Left ventricle myocardium inferior (tissue), 1 donor: ENCODE measurements around the gene LTB4R. TPM values are rescaled to one million over a fixed set of nuclear protein-coding genes. Genes with fewer than 3 reads are reported as not detected.
"Not testable (repeated sequence)": the region's sequence is repeated elsewhere in the genome, so short reads cannot be mapped to it uniquely, and the experiment has no call there.

ENCODE experiments used
- DNase-seq: peaks from one replicate; pipeline ENCODE4 v3.0.0-alpha.2; 2020
- H3K27ac ChIP-seq: fragments of 200-600 bp; replicated peaks from 2 replicates; pipeline ENCODE4 v1.8.0; 2021
- H3K27me3 ChIP-seq: fragments of 200-600 bp; 2 replicates; pipeline ENCODE4 v1.8.0; 2021; ENCODE audit warnings: low read depth
- H3K36me3 ChIP-seq: fragments of 200-600 bp; 2 replicates; pipeline ENCODE4 v1.8.0; 2021
- H3K4me1 ChIP-seq: fragments of 200-600 bp; 2 replicates; pipeline ENCODE4 v1.8.0; 2021
- H3K4me3 ChIP-seq: fragments of 200-600 bp; 2 replicates; pipeline ENCODE4 v1.8.0; 2021; ENCODE audit warnings: mild to moderate bottlenecking, moderate library complexity
- H3K9me3 ChIP-seq: fragments of 200-600 bp; replicated peaks from 2 replicates; pipeline ENCODE4 v1.8.0; 2021
- CTCF ChIP-seq: fragments of 200-600 bp; IDR thresholded peaks from 2 replicates; pipeline ENCODE4 v1.8.0; 2021; ENCODE audit warnings: antibody characterized with exemption, mild to moderate bottlenecking, borderline replicate concordance
- intact Hi-C: fragments of 100-400 bp; cut with micrococcal nuclease; formaldehyde crosslinking; loops from one replicate; pipeline ENCODE4 v1.11.0; 2022
- total RNA-seq: library from RNA; stranded (reverse); fragmentation: NEBNext Ultra II Directional; extraction: Animal tissue kit (Norgen Biotek cat#: 25700); gene quantifications from one replicate; pipeline ENCODE4 v1.2.1, GENCODE V29; 2021
- donor health status: DM: no; HTN: yes; CAD: no; lungs with severe emphysema.

LTB4R gene
- total RNA-seq, 1 donor from 2014 or later, result 1.8 TPM

DNA sequence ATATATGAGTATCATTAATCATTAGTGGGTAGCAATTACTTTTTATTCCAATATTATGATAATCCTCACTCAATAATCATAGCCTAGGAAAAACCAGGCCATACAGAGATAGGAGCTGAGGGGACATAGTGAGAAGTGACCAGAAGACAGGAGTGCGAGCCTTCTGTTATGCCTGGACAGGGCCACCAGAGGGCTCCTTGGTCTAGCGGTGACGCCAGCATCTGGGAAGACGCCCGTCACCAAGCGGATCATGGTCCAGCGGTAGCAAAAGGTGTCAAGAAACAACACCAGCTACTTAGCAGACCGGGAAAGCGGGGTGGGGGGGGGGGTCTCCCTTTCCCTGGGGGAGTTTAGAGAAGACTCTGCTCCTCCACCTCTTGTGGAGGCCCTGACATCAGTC, 16.6 kb downstream of the LTB4R start:
- H3K4me3 ChIP-seq, intact Hi-C loops, H3K9me3 ChIP-seq, H3K27me3 ChIP-seq: not testable (repeated sequence)
- peak; percentile 74 for TF ChIP-seq CTCF
- Histone ChIP-seq H3K4me1 (peaks cover 14% of the 10 kb centered on the region), H3K27ac (peak overlapping the region; percentile 30), H3K36me3 (peaks cover 17% of the 10 kb centered on the region)
- DNase-seq, result peak; percentile 65

- Histone ChIP-seq H3K27ac (no peak overlapping the region), H3K27me3 (peaks cover 18% of the 10 kb centered on the region), H3K9me3 (no peaks in the 10 kb centered on the region), H3K4me1 (peaks cover 22% of the 10 kb centered on the region), H3K4me3 (no peak overlapping the region), H3K36me3 (peaks cover 16% of the 10 kb centered on the region)
- intact Hi-C loops, result no loop called here
- no peak for TF ChIP-seq CTCF
- DNase-seq, result no peak
These were observed 17.9 kb downstream of the LTB4R start for GRCh38 chr14:24329073-24329663.

DNA sequence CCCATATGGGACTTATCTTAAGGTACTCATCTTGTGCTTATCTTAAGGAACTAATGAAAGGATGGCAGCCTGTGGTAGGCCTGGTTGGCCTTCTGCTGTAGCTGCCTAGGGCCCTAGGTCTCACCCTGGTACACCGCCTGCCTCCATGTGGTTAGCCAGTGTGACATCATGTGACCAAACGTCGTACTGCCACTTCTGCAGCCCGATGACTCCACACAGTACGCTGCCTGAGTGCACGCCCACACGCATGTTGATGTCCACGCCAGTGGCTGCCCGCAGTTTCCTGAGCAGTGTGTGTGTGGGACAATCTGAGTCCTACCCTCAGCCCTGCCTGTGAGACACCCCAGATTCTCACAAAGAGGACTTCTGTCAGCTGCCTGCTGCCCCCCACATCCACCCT, 18.4 kb downstream of the LTB4R start:
- no peak overlapping the region for H3K4me3 ChIP-seq
- H3K36me3 ChIP-seq, result peaks cover 16% of the 10 kb centered on the region
- H3K4me1 ChIP-seq, result peaks cover 27% of the 10 kb centered on the region
- H3K9me3 ChIP-seq, result no peaks in the 10 kb centered on the region
- H3K27ac ChIP-seq, result no peak overlapping the region
- TF ChIP-seq CTCF, result no peak
- intact Hi-C loops, result loop anchor here (5.0 kb wide), 1 partner anchor 108 kb away; no protein-coding TSS in a partner anchor
- H3K27me3 ChIP-seq, result peaks cover 24% of the 10 kb centered on the region
- DNase-seq, result no peak

DNA sequence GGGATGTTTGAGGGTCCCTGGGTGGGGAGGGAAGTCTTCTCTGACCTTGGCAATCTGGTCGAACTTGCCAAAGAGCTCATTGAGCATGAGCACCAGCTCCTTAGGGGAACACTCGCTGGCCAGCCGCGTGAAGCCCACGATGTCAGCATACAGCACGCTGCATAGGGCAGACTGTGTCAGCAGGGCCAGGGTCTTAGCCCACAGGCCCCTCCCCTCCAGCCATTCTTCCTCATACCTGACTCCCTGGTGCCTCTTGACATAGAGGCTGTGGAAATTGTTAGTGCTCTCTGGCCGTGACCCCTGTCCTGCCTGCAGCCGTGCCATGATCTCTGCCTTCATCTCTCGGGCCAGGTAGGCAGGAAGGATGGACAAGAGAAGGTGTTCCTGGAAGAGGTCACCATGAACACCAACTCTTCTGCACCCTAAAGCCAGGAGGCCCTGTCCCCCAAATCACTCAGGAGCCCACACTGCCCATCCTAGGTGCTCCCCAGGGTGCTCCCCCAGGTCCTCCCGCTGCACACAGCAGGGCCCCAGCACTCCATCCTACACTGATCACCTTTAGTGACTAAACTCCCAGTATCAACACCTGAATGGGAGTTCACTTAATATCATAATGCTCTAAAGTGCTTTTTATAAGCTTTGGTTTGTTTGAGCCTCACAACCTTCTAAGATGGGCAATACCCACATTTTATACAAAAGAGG, 19.8 kb downstream of the LTB4R start:
- intact Hi-C loops, result loop anchor here (5.0 kb wide), 1 partner anchor 106 kb away; no protein-coding TSS in a partner anchor

DNA sequence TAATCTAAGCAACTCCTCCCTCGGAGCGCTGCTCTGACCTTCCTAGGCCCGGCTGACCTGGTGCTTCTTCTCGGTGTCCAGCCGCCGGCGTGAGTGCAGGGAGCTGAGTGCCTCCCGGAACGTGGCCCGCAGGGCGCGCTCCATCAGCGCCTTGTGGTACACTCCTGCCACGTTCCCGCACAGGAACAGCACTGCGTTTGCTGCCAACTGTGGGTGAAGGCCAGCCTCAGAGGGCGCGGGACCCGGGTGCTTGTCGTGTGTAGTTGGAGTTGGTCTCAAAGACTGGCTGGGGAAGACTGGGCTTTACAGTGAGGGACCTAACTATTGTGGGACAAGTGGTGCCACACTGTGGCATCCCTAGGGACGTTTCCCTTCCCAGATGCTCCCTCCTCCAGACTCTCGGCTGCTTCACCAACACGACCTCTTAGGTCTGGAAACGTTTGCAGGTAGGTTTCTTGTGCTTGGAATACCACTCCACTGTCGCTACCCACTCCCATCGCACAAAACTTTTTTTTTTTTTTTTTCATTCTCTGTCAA, 20.5 kb downstream of the LTB4R start:
- no peak for TF ChIP-seq CTCF
- Histone ChIP-seq H3K9me3 (no peaks in the 10 kb centered on the region), H3K4me1 (peaks cover 40% of the 10 kb centered on the region), H3K36me3 (peaks cover 5% of the 10 kb centered on the region), H3K27ac (peak overlapping the region; percentile 95), H3K27me3 (peaks cover 45% of the 10 kb centered on the region), H3K4me3 (peak overlapping the region; percentile 78)
- no peak for DNase-seq
- intact Hi-C loops, result loop anchor here (5.0 kb wide), 1 partner anchor 106 kb away; no protein-coding TSS in a partner anchor

More for the DNA sequence above, 19.8 kb downstream of the LTB4R start:
- Histone ChIP-seq H3K9me3 (no peaks in the 10 kb centered on the region), H3K4me1 (peaks cover 40% of the 10 kb centered on the region), H3K27me3 (peaks cover 38% of the 10 kb centered on the region), H3K36me3 (peaks cover 6% of the 10 kb centered on the region), H3K4me3 (no peak overlapping the region), H3K27ac (no peak overlapping the region)
- no peak for DNase-seq
- no peak for TF ChIP-seq CTCF
